ENCODE data around the gene AEBP1.

AEBP1 gene

GRCh38 chr7:44158873-44159631, 54.9 kb downstream of the AEBP1 start:
- no peak for DNase-seq

GRCh38 chr7:44159824-44160630, 55.9 kb downstream of the AEBP1 start:
- DNase-seq = no peak

DNA sequence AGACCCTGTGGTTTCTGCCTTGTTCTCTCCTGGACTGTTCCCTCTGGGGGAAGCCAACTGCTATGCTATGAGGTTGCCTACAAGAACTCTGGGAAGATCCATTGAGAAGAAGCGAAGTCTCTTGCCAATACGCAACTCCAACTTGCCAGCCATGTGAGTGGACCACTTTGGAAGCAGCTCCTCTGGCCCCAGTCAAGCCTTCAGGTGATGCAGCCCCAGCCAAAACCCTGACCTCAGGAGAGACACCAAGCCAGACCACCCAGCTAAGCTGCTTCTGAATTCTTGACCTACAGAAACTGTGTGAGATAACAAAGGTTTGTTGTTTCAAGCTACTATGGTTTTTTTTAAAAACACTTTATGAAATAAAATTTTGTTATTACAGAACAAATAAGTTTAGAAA, 57.2 kb downstream of the AEBP1 start:
- no peak for DNase-seq

GRCh38 chr7:44162179-44162578, 58.0 kb downstream of the AEBP1 start:
- DNase-seq = no peak

- DNase-seq = no peak
These were observed 58.7 kb downstream of the AEBP1 start for GRCh38 chr7:44162785-44163395.

DNA sequence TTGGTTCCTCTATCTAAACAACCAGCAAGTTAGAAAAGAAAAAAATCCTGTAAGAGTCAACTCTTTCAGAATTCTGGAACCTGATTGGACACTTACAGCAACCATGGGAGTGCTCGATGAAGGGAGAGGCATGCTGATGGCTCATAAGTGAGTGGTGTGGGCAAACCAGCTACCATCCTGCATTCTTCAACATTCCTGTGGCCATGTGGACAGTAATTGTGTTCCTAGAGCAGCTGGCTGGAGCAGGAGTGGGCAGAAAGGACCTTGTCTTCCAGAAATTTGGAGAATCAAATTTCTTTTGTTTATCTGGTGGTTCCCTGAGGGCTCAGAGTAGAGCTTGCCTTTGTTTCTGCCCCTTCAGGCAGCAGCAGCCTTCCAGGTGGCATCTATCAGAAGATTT, 59.4 kb downstream of the AEBP1 start:
- DNase-seq = no peak
